Keratinocyte (primary cell): ENCODE data around the gene SPATS2.

ENCODE experiments used
- EZH2 ChIP-seq: IDR thresholded peaks from one replicate; pipeline ENCODE4 v1.6.1; 2012; ENCODE audit warnings: inconsistent platforms, mild to moderate bottlenecking, low read length, moderate library complexity
- TF ChIP-seq, protein P1 (sequence below), 3 experiments: IDR thresholded peaks in 1 of 3; conservative IDR thresholded peaks in 1 of 3; optimal IDR thresholded peaks in 1 of 3; 2 replicates in 2 of 3; 3 replicates in 1 of 3; pipeline versions ENCODE3 to v1.5.1; 2011; ENCODE audit warnings: low read length in 3 of 3, mild to moderate bottlenecking in 3 of 3, moderate library complexity in 2 of 3, control low read depth in 1 of 3, inconsistent platforms in 1 of 3; ENCODE audit not compliant: insufficient read depth in 2 of 3; ENCODE audit errors: extremely low read depth in 1 of 3

DNA sequence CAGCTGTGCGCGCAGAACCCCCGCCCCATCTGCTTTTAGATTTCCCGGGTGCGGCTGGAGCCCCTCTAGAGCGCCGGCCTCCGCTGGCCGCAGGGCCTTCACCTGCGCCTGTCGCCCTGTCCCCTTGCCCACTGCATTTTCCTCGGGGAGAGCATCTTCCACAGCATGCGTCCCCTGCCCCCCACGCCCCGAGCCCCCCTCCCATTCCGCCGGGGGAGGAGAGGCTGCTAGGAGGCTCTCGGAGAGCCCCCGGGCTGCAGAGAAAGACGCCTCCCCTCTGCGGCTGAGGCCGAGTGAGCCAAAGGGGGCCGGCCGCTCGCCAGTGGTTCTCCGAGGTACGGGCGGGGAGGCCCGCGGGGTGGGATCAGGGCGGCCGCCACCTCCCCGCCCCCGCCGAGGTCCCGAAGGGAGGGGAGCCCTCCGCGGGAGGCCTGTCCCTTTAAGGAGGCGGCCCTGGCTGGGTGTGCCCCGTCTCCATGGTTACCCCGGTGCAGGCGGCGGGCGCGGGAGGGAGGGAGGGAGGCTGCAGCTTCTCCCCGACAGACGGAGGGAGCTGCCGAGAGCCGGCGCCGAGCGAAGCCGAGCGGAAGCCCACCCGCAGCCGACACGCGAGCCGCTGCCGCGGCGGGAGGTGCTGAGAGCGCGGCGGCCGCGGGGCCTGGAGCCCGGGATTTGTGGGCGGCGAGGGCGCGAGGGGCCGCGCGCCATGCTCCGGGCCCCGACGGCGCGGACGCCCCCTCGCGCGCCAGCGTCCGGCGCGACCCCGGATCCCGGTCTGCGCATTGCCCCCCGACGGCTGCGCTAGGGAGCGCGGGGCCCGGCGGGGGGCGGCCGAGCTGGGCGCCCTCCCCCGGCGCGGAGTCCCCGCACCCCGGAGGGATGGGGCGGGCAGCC, 171.5 kb downstream of the SPATS2 start, which contains the start of gene KCNH3:
- TF ChIP-seq, protein P1, sequence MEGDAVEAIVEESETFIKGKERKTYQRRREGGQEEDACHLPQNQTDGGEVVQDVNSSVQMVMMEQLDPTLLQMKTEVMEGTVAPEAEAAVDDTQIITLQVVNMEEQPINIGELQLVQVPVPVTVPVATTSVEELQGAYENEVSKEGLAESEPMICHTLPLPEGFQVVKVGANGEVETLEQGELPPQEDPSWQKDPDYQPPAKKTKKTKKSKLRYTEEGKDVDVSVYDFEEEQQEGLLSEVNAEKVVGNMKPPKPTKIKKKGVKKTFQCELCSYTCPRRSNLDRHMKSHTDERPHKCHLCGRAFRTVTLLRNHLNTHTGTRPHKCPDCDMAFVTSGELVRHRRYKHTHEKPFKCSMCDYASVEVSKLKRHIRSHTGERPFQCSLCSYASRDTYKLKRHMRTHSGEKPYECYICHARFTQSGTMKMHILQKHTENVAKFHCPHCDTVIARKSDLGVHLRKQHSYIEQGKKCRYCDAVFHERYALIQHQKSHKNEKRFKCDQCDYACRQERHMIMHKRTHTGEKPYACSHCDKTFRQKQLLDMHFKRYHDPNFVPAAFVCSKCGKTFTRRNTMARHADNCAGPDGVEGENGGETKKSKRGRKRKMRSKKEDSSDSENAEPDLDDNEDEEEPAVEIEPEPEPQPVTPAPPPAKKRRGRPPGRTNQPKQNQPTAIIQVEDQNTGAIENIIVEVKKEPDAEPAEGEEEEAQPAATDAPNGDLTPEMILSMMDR (optimal IDR thresholded peaks at IDR 0.05 in 1 of 3, IDR thresholded peaks at IDR 0.05 in 1 of 3, conservative IDR thresholded peaks at IDR 0.05 in 1 of 3; ENCODE audit: extremely low read depth in 1 of 3, insufficient read depth in 2 of 3, low read length in 3 of 3), result no peak
- TF ChIP-seq EZH2, result no peak
